ENCODE results near the gene RCSD1.

Gene RCSD1

DNA sequence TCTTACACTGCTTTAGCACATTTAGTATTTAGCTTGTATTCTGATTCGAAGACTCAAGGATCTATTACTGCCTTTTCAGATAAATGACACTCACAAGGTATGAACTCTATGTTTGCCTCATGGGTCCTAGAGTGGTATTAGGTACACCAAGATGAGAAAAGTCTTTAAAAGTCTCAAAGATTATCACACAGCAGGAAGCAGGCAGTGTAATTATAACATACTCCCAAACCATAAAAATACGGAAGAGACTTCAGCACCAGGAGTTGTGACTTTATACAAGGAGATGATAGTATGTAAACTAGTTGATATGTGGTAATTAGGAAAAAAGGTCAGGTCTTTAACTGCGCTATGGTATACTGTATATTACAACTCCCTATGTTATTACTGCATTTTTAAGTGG is 11.2 kb upstream of the RCSD1 start:
- DNase-seq = peak; percentile 42

DNA sequence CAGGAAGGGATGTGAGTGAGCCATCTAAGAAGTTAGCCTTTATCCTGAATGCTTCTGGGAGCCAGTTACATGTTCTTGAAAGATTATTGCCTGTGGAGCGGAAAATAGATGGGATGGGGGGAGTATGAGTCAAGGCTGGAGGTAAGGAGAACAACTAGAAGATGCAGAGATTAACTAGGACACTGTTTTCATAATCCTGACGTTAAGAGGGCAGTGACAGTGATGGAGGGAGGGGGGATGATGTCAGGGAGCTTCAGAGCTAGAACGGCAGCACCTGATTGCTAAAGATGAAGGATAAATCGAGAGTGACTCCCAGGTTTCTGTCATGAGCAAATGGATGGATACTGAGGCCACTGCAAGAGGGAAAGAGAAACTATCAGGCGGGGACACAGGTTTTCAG is 10.0 kb upstream of the RCSD1 start:
- no peak for DNase-seq

DNA sequence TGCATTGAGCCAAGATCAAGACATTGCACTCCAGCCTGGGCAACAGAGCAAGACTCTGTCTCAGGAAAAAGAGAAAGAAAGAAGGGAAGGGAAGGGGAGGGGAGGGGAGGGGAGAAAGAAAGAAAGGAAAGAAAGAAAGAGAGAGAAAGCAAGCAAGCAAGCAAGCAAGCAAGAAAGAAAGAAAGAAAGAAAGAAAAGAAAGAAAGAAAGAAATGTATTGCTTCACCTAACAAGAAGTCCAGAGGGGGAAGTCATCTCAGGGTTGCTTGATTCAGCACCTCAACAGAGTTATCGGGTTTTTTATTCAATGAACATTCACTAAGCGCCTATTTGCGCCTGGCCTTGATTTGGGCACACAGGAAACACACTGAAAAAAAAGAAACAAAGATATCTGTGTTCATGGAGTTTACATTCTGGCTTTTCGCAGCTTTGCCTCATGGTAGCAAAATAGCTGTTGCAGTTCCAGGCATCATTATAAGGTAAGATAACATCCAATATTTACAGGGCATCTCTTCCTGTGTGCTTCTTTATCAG is 8.2 kb upstream of the RCSD1 start:
- DNase-seq = no peak

DNA sequence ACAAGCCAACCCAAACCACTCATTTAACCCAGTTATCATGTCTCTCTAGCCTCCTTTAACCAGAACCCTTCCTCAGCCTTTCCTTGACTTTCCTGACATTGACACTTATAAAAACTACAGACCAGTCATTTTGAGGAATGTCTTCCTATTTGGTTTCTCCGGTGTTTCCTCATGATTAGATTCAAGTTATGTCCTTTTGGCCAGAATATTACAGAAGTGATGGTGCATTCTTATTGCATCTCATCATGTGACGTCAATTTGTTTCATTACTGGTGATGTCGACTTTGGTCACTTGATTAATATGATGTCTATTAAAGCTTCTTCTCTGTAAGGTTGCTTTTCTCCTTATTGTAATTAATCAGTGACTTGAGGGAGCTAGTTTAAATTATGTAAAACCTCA is 6.1 kb upstream of the RCSD1 start:
- peak; percentile 80 for DNase-seq

DNA sequence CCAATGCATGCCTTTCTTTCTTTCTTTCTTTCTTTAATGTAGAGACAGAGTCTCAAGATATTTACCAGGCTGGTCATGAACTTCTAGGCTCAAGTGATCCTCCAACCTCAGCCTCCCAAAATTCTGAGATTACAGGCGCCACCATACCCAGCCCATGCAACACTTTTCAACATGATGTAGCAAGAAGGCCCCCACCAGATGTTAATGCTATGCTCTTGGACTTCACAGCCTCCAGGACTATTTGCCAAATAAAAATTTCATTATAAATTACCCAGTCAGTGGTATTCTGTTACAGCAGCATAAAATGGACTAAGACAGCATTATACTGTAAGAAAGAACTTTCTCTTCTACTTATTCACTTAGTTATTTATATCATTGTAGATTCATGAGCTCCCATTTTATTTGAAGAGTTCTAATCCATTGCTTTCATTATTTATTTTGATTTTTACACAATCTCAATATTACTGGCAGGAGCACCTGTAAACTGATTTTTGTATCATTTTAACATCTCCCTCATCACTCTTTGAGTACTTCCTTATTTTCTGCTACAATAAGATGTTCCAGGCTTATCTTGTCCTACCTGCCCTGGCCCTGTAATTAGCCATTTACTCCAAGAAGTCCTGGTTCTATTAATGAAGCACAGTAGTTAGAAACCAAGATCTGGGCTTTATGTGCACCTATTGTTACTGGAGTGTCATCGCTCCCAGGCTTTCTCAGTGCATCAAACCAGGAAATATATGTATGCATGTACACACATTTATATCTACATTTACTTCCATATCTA is 4.8 kb upstream of the RCSD1 start:
- no peak for DNase-seq

DNA sequence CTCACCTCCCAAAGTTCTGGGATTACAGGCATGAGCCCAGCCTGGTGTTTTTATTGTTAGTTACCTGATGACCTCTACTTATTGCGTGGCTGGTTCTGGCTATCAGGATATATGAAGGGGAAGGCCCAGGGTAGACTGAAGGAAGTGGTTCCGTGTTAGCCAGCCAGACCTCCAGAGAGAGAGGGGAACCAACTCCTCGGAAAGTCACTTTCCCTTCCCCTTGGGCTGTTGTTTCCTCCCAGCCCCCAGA is 2.5 kb upstream of the RCSD1 start:
- peak; percentile 82 for DNase-seq

DNA sequence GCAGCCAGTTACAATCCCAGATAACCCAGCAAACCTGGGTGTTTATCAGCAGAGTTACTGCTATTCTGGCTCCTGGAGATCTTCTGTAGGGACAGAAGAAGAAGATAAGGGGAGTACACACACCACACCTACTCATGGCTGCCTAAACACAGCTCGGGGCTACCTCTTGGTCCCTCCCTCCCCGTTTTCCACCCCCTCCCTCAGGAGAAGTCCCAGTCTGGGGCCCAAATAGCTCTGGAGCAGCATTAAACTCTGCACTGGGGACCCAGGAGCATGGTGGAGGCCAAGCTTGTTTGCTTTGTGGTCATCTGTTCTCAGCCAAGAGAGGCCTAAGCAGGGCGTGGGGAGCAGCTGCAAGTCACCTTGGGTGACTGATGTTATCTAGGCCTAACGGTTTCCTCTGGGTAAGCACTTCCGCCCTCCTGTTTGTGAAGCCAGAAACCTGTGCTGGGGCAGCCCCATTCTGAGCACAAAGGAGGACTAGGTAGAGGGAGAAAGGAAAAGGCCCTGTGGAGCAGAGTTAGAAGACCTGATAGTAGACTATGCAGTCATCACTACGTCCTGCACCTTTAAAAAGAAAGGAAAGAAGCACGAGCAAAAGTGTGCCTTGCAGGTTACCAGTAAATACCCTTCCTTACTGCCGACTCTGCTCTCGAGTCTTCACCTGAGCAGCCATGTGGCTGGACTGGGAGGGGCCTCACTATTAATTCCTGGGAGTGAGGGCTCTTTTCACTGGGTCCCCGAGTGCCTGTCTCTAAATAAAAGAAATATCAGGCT is 2.0 kb upstream of the RCSD1 start:
- DNase-seq = no peak

DNA sequence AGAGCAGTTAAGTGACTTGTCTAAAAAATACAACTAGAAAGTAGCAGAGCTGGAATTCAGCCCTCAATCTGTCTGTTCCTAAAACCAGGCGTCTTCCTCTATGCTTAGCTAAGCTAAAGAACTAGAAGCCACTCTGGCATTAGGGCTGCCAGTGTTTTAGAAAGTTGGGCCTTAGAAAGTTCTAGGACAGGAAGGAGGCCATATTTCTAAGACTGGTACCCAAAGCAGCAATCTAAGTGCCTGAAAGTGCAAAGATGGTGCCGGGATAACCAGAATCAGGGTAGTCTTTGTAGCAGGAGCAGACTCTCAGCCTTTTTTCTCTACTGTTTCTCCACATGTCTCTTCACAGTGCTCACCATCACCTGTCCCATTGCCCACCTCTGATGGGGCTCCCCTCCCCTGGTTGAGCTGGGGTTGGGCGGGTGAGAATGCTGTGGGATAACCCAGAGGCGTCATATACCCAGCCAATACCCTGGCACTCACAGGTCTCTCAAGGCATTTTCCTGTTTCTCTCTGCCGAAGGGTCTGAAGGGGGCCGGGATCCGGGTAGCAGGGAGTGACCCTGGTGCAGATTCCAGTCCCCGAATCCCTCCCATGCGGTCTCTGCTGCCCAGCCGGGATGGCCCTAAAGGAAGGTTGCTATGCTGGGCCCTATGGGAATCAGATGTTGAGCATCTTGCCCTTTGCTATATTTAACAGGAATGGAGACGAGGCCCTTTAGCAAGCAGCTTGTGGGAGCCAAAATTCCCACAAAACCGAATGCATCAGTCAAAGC is 1.1 kb upstream of the RCSD1 start:
- no peak for DNase-seq

DNA sequence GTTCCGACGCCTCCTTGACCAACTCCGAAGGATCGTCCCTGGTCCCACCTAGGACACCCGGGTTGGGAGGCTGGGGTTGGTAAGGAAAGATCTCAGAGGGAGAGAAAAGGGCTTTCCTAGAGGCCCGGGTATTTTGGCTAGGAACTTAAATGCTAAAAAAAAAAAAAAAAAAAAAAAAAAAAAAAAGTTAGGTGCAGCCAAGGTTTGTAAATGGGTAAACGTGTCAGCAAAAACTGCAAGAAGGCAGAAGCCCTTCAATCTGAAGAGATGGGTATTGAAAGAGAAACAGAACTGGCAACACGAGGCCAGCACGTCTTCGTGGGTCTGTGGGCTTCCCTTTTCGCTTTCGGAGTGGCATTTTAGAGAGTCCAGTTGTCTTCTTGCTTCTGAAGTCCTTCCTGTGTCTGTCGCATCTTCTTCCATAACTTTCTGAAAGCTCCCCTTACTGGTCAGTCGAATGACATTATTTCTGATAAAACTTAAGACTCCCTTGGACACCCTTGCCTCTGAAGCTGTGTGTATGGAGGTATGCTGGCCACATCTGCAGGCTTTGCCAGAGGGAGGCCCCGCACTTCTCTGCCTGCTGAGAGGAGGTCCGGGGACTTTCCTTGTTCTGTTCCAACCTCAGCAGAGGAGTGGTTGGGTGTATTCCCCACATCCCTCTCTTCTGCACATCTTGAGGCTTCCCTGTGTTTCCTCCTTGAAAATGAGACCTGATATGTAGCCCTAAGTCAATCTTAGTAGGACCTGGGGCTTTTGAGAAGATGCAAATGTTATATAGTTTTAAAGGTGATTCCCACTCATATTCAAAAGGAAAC is 745 bp downstream of the RCSD1 start:
- peak; percentile 88 for DNase-seq

DNA sequence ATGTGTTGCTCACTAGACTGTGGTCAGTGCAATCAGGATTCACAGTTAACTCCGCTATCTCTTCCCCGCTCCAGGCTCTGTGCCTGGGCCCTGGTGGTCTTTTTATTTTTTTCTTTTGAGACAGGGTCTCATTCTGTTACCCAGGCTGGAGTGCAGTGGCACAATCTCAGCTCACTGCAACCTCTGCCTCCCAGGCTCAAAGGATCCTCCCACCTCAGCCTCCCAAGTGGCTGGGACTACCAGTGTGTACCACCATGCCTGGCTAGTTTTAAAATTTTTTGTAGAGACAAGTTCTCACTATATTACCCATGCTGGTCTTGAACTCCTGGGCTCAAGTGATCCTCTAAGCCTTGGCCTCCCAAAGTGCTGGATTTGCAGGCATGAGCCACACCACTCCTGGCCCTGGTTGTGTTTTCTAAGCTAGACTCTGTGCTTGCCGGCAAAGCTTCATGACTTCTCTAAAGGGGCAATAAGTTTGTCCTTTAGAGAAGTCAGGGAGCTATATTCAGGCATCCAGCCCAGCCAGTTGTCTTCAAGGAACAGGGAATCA is 1.4 kb downstream of the RCSD1 start:
- no peak for DNase-seq

DNA sequence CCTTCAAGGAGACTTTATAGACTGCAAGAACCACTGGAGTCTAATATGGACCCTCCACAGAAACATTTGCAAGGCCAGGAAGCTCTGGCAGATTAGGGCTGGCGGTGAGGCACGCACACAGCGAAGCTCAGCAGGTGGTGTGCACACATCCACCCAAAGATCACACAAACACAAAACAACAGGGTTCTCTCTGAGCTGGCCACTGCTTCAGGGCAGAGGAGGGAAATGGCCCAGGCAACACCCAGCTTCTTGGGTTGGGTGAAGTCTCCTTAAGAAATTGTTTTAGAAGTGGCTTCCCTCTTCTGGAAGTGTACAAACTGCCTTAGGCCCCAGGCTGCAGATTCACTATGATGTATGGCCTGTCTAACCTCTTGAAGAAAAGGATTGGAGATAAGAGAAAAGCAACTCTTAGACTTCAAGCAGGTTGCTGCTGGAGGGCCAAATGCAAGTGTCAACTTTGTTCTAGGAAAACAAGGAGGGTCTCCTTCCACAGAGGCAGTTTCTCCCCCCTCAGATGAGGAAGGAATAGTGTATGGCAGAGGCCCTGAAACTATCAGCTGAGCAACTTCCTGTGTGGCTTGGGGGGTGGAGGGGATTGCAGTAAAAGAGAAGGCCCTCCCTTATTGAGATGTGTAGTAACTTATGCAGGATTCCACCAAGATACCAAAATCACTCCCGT is 2.0 kb downstream of the RCSD1 start:
- peak; percentile 67 for DNase-seq

DNA sequence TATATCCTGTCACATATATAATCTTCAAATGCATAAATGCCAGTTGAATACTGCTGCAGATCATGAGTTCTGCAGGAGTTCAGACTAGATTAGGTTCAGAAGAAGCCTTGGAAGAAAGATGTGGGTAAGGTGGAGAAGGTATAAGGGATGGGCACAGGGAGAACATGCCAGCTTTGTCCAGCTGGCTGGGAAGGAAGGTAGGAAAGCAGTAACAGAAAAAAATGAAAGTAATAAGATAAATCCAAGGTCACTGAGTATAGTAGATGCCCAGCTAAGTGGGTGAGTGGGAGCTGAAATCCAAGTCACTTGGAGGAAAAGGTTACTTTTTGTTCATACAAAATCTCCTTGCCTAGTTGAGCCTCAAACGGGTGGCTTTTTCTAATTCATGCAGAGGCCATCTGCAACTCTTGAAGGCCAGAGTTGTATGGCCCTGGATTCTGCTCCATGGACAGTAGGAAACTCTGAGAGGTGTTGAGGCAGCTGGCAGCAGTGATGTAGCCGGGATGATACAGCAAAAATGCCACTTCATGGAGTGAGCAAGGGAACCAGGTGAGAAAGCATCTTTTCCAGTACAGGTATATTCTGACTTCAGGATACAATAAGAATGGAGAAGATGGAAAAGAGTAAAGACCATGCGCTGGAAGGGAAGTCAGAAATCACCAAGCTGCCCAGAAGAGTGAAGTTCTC is 3.4 kb downstream of the RCSD1 start:
- no peak for DNase-seq

DNA sequence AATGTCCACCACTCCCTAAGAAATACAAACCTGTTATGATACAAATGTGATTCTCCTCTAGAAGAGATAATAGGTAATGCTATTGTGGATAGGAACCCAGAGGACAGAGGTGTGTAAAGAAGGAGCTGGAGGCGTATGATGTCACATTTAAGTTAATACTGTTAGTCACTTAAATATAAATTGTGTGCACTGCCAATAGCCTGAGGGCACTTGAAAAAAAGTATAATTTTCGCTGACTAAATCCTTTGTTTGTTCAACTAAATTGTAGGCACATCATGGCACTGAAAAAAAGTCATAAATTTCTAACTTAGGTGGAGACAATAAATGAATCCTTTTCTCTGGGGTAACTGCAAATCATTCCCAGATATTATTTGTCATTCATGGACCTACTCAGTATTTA is 4.4 kb downstream of the RCSD1 start:
- DNase-seq = no peak

DNA sequence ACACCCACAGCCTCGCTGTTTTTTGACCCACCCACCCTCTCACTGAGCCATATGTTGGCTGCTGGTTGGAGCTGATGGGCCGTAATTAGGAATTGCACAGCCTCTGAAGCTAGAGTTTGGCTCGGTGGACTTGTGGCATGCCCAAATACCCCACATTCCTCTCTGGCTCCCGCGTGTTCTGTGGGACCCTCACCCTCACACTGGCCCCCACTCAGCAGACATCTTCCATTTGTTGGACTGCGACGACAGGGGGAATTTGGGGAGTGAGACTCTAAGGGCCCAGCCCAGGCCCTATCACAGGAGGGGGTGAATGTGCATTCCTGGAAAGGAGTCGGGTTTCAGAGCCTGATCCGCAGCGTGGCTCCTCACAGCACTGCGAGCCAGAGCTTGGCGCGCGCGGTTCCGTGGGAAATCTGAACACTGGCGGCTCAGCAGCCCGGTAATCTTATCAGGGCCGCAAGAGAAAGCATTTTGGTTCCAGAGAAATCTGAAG is 5.2 kb downstream of the RCSD1 start:
- no peak for DNase-seq

DNA sequence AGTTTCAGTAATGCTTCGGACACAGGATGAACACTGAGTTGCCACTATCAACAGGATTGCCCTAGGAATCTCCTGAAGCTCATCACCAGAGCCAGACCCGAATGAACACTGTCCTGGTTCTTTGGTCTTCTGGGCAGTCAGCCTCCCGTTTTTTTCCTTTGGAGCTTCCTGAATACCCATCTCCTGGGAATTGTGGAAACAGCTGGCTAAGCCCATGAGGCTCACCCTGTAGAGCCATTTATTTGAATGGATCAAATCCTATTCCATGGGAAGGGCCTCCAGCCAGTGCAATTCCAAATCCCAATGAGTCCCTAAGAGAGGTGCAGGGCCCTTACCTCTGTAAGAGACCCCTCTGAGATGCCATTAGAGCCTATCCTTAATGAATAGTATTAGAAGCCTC is 5.9 kb downstream of the RCSD1 start:
- DNase-seq = no peak

DNA sequence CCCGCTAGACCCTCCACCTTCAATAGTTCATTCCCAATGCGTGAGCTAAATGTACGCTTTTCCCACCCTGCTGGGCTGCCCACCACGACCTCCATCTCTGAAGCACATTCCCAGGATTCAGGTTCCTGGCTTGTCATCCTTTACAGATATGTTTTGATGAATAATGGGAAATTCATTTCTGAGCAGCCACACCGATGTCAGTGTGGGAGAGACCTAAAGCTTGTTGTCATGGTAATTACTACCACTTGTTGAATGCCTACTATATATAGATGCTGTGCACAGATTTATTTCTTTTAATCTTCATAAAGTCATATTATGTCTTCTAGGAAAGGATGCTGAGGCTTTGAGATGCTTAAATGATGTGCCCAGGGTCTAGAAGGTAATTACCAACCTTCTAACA is 8.0 kb downstream of the RCSD1 start:
- no peak for DNase-seq

DNA sequence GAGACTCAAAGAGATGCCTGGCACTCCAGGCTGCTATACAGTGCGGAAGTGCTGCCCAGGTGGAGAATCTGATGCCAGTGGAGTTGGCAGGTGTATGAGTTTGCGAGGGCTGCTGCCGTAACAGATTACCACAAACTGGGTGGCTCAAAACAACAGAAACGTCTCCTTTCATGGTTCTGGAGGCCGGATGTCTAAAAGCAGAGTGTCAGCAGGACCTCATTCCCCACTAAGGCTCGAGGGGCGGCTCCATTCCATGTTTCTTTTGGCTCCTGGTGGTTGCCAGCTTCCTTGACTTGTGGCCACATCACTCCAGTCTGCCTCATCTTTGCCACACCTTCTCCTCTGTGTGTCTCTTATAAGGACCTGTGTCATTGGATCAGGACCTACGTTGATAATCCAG is 10.0 kb downstream of the RCSD1 start:
- DNase-seq = no peak

DNA sequence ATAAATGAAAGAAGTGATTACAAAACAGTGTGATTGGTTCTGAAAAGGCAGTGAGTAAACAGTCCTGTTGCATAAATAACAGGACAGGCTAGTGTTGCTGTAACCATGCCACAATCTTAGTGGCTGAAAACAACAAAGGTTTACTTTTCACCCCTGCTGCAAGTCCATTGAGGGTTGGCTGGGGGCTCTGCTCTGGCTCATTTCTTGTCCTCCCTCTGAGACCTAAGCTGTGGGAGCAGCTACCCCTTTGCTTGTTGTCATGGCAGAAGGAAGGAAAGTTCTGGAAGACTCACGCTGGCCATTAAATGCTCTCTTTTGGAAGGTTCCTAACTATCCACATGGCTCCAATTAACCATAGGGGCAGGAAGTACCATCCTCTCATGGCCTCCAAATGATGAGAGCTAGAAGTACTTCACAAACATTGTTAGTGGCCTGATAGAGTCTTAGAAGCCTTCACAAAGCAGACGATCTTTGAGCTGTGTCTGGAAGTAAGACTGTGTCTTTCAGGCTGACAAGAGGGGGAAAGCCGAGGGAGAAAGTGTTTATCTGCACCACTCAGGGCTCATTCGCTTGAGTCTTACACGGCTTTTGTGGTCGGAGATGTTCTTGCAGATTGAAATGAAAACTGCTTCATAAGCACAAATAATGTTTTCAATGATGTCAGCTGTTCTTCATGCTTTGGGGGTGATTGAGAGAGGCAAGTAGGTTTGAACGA is 11.9 kb downstream of the RCSD1 start:
- no peak for DNase-seq

DNA sequence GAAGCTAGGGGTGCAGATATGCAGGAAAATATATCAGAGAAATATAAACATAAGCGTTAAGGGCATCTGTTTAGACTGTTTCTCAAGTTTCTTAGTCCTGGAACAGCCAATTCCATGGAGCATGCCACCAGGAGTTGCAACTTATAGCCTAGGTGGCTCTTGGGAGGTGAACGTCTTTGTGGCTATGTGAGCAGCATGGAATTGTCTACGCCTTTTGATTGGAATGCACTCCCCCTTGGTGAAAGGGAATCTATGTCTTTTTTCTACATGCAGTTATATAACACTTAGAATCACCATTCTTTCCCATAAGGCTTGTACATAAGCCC is 12.4 kb downstream of the RCSD1 start:
- no peak for DNase-seq

DNA sequence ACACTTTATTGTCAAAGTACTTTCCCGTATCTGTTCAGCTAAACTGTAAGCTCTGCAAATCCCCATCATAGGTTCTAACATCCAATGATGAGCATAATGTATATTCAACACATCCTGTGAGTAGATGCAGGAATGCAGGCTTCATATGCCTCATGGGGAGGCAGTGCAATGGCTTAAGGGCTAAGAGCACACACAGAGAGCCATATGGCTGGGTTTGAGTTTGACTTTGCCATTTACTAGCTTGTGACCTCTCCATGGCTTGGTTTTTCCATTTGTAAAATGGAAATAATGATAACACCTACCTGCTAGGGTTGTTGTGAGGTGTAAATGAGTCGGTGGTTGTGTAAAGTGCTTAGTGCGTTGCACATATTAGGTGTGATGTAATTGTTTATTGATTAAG is 13.4 kb downstream of the RCSD1 start:
- no peak for DNase-seq

DNA sequence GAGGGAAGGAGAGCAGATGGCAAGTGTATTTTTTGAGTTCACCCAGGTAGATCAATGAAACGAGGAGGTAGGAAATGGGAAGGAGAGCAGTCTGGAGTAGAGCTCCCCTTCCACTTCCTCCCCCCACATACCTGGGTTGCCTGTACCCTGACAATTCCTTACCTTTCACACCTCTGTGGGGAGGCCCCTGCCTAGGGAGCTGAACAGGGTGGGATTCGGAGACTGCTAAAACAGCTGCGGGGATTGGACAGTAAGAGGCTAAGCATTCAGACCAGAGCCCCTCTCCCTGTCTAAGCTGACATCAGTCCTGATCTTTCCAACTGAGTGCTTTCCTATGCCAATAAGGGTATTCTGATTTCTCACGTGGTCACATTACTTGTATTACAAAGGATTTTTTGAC is 14.5 kb downstream of the RCSD1 start:
- DNase-seq = no peak
